ENCODE measurements around the gene FMO2. TPM values are rescaled to one million over a fixed set of nuclear protein-coding genes. Genes with fewer than 3 reads are reported as not detected.

FMO2 gene
- total and polyA plus RNA-seq, 2 of the 8 experiments (the other 6 are each of a cell fraction or from before 2014, with no cell fraction given): not detected

GRCh38 chr1:171210355-171210754, 25.3 kb downstream of the FMO2 start (continued):
- TF ChIP-seq GABPA (IDR thresholded peaks at IDR 0.05; ENCODE audit: borderline replicate concordance, insufficient read depth, low read length): no peak
- no peak for TF ChIP-seq CHD1 (IDR thresholded peaks at IDR 0.05; ENCODE audit: low read depth, low read length)
- TF ChIP-seq SAP30 (IDR thresholded peaks at IDR 0.05; ENCODE audit: insufficient read depth, insufficient replicate concordance, low read length): no peak

Measured in H1 (cell line).